Measurements from ENCODE around the gene NUDT2.
"Not testable (repeated sequence)": the region's sequence is repeated elsewhere in the genome, so short reads cannot be mapped to it uniquely, and the experiment has no call there.

NUDT2 gene
- 19.3 to 20.0 reads per million in 2 donors for total RNA-seq

DNA sequence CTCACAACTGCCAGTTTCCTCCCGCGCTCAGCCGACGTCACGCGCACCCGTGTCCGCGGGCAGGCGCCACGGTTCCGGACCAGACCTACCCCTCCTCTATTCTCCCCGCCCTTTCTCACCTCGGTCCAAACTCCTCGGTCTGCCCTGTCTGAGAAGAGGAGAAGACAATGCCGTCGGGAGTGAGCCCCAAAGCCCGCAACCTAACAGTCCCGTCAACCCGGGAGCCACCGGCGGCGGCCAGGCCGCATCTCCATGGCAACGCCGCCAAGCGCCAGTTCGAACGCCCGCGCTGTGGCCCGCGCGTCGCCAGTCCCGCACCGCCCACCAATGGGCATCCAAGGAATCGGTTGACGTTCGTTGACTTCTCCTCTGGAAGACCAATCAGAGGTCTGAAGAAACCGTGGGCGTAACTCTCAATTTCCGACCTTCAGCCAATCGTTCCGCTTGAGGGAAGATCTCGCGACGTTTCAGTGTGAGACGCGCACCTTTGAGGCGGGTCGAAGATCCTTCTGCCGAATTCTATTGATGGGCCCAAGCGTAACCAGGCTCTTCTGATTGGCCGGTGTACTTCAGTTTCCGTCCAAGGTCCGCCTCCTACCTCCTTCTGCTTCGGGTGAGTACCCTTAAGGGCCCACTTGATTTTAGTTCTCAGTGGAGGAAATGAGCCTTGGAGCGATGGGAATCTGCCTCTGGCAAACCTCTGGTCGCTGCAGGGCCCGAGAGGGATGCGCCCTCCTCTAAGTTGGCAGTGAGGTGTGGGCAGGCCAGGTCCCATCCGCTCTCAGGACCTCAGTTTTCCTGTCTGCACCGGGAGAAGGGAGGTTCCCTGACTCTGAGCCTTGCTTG lies at the start of gene NUDT2, which contains the start of gene KIF24:
Gene NUDT2, plus strand, starts transcription at position 583 of the 846 bp plus-strand sequence. CDS start 9,471 bp downstream, outside the sequence.
Gene KIF24, minus strand, starts transcription at position 282 of the 846 bp plus-strand sequence. CDS start 17,922 bp downstream, outside the sequence.
- DNase-seq, result peak; percentile 87

DNA sequence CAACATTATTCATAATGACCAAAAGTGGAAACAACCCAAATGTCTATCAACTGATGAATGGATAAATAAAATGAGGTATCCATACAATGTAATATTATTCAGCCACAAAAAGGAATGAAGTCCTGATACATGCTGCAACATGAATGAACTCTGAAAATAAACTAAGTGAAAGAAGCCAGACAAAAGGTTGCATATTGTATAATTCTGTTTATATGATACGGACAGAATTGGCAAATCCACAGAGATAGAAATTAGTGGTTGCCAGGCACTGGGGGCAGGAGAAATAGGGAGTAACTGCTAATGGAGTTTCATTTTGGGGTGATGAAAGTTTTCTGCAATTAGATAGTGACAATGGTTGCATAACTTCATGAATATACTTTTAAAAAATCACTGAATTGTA lies 47.3 kb upstream of the NUDT2 start:
- no peak for DNase-seq

DNA sequence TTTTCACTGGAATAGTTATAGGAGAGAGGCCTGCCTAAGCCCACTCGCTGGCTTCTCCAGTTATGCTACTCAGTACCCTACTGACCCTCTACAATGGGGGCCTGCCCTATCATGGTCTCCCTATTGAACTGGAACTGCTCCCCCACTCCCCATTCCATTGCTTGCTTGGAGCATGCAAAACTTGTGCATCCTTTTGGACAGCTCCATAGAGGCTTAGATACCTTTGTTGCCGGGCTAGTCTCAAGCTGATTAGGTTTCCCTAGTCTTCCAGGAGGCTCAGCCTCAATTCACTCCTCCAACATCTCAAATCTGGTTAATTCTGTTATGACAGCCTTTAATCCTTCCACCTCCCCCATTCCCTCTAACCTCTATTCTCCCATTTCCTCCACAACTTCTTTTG lies 40.2 kb upstream of the NUDT2 start:
- DNase-seq, result no peak

DNA sequence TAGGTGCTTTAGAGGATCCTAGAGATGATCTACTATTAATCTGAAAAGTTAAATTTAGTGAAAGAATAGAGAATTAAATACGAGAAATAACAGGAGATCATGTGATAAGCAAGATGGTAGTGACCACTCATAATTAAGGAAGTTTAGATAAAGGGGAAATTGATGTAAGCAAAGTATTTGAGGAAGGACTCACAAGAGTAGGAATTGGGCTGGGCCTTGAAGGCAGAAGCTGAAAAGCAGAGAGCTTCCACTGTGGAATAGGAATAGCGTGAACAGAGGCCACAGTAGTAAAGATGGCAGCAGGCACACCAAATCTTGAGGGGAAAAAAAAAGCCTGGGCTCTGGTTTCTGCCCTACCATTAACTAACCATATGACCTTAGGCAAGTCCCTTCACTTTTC lies 38.3 kb upstream of the NUDT2 start:
- no peak for DNase-seq

DNA sequence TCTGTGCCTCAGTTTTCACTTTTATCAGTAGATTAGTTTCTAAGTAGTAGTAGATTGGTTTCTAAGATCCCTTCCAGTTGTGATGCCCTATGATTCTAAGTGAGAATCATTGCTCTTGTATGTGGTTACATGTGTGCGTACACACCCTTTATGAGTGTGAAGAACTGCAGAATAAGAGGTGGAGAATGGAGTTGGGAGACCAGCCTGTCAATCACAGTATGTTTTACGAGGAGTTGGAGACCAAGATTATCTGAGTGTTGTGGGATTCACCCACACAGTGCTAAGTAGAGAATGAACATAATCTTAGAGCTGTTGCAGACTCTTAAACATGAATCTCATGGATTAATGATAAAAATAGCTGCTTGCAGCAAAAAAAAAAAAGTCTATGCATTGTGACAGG lies 37.9 kb upstream of the NUDT2 start:
- DNase-seq, result no peak

DNA sequence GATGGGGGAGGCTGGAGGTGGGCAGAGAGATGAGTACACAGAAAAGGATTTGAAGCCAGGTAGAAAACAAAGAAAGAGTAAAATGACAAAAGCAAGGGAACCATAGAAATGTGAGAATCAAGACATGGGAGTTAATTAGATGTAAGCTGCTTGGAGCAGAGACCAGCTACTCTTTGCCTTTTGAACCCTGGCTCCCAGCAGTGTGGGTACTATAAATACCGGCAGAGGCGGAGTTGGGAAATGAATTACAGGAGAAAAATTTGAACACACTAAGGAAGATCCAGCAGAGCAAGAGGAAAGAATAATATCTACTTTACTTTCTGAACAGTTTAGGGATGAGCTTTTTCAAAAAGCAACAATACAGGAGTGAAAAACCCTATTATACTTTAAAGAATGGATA lies 36.8 kb upstream of the NUDT2 start:
- no peak for DNase-seq

DNA sequence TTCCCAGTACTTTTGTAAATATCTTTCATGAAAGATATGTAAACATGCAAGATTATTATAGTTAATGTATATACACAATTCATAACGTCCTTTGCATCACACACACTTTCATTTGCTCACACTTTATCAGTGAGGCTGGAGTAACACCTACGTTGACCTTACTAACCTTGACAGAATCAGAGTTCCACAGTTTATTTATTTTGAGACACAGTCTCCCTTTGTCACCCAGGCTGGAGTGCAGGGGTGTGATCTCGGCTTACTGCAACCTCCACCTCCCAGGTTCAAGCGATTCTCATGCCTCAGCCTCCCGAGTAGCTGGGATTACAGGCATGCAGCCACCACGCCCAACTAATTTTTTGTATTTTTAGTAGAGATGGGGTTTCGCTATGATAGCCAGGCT lies 28.3 kb upstream of the NUDT2 start:
- DNase-seq, result not testable (repeated sequence)

DNA sequence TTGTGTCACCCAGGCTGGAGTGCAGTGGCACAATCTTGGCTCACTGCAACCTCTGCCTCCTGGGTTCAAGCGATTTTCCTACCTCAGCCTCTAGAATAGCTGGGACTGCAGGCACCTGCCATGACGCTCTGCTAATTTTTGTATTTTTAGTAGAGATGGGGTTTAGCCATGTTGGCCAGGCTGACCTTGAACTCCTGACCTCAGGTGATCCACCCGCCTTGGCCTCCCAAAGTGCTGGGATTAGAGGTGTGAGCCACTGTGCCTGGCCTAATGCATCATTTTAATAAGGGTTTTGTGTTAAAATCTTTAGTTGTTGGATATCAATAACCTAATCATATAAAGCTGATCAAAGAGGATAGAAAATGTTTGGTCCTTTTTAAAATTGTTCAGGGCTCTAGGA lies 21.1 kb upstream of the NUDT2 start:
- DNase-seq, result not testable (repeated sequence)

DNA sequence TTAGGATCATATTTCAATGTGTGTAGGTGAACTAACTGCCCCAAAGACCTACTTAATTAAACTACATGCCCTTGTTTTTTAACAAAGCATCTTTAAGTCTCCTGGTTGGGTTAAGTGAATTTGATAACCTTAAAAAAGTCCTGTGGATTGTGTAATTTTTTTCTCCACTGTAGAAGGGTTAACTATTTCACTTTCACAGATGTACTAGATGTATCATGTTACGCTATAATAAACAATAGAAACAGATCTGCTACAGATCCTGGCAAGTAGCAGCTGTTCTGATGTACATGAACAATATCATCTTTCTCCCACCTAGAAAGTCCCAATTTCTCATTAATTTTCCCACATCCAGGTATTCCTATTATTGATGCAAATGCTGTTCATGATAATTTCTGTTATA lies 19.2 kb upstream of the NUDT2 start:
- no peak for DNase-seq

DNA sequence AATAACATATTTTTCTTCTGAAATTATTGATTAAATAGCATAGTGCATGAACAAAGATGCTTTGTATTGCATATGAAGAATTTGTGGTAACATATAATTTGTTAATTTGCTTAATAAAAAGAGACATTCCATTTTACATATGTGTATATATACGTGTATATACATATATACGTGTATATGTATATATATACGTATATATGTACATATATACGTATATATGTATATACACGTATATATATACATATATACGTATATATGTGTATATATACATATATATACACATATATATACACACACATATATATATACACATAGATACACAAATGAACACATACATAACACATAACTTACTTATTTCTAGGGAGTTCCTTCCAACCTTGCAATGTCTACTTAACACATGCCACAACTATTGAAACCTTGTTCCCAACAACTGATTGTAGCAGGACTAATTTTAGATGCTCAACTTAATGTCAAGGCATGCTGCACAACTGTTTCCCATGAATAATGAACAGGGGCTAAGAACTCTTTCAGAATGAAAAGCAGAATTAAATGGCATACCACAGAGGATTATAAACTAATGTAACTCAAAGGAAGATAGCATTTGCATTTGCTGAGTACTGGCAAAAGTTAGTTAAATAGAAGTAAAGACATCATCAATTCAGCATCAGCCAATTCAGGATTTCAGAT lies 17.7 kb upstream of the NUDT2 start:
- DNase-seq, result no peak

DNA sequence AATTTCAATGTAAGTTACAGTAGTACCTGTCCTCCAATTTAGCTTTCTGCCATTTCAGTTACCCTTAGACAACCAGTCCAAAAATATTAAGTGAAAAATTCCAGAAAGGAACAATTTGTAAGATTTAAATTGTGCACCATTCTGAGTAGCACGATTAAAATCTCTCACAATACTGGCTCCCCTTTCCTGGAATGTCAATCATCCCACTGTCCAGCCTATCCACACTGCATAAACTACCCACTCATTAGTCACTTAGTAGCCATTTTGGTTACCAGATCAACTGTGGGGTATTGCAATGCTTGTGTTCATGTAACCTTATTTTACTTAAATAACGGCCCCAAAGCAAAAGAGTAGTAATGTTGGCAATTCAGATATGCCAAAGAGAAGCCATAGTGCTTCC lies 11.9 kb upstream of the NUDT2 start:
- DNase-seq, result no peak

DNA sequence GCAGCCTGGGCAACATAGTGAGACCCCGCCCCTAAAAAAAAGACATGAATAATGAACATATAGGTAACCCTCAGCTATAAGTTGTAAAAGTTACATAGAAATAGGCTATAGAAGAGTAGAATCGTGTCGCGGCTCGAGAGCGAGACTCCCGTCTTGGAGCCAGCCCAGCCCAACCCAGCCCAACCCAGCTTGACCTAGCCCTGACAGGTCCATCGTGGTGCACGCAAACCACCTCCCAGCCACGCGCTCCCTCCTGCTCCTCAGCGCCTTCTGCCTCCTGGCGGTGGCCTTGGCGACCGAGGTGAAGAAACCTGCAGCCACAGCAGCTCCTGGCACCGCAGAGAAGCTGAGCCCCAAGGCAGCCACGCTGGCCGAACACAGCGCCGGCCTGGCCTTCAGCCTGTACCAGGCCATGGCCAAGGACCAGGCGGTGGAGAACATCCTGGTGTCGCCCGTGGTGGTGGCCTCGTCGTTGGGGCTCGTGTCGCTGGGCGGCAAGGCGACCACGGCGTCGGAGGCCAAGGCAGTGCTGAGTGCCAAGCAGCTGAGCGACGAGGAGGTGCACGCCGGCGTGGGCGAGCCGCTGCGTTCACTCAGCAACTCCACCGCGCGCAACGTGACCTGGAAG lies 11.1 kb upstream of the NUDT2 start:
- no peak for DNase-seq

DNA sequence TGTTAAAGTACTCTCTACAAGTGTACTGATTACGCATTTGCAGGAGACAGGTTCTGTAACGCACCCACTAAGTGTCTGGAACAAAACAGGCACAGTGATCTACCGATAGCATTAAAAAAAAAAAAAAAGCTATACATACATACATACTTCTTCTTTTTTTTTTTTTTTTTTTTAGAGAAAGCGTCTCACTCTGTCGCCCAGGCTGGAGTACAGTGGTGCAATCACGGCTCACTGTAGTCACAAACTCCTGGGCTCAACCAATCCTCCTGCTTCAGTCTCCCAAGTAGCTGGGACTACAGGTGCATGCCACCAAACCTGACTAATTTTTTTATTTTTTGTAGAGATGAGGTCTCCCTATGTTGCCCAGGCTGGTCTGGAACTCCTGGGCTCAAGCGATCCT lies 7.9 kb upstream of the NUDT2 start:
- no peak for DNase-seq

DNA sequence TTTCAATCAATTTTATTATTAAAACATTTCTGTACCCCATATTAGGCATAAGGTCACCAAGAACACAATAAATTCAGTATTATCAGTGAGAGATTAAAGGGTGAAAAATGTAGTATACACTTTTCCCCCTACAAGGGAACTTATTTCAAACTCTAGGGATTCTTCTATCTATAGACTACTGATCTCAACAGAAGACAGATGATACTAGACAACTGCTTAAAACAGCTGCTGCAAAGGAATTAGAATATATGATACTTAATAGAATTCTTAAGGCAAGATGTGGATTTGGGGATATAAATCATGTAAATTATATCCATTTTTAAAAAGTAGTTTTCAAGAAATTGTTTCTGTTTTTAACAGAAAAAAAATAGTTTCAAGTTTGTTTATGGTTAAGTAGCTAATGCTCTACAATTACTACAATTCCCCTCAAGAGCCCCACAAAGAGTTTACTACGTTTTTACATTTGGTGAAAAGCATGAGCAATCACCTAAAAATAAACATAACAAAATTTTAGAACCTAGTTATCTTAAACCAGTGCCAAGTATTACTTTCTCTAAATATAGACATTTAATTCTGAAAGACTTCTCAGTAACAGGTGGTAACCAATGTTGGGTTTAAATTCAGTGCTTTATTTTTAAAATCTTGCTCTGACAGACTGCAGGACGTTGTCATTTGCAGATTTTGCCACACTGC lies 6.3 kb upstream of the NUDT2 start:
- DNase-seq, result no peak

DNA sequence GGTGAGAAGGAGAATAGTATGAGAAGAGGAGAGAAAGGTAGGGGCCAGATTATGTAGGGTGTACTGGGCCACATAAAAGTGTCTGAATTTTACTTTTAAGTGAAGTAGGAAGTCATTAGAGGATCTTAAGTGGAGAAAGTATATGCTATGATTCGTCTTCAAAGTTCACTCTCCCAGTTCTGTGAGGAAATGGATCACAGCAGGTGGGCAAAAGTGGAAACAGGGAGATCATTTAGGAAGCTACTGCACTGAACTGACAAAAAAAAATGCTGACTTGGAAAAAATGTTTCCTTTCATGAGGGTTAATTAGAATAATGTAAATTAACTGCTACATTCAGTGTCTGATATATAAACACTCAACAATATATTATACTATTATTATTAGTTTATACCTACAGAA lies 2.7 kb upstream of the NUDT2 start:
- DNase-seq, result no peak

DNA sequence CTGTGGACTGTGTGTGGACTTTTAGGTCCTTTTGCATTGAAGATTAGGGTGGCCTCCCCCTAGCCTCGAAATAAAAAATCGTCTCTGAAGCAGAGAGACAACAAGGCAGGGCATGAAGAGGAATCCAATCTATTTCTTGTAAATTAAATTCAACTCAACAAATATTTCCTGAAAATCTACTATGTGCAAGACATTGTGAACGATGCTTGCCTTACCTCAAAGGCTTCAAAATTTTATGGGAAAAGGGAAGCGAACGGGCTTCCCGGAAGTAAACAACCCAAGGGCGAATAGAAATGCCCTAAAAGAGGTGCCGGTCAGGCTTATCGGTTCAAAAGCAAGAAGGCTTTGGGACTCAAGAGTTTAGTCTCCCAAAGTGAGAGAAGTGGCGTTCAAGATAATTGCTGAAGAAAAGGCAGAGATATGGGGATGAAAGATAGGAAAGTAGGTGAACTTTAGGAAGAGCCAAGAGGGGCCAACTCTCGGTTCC lies 826 bp upstream of the NUDT2 start:
- no peak for DNase-seq

DNA sequence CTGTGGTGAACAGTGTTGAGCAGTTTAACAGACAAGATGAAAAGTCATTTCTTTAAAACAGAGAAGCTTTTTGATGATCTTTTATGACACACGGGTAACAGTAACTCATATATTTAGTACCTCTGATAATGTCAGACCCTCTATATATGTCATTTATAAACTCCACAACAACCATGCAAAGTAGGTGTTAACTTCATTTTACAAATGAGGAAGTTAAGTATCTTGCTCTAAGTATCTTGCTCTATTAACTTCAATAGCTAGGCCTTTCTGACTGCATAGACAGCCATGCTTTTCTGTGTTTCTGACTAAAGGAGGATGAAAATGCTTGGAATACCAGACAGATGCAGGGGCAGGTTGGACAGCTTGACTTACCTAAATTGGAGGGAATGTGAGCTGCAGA lies 1.8 kb downstream of the NUDT2 start:
- DNase-seq, result no peak

DNA sequence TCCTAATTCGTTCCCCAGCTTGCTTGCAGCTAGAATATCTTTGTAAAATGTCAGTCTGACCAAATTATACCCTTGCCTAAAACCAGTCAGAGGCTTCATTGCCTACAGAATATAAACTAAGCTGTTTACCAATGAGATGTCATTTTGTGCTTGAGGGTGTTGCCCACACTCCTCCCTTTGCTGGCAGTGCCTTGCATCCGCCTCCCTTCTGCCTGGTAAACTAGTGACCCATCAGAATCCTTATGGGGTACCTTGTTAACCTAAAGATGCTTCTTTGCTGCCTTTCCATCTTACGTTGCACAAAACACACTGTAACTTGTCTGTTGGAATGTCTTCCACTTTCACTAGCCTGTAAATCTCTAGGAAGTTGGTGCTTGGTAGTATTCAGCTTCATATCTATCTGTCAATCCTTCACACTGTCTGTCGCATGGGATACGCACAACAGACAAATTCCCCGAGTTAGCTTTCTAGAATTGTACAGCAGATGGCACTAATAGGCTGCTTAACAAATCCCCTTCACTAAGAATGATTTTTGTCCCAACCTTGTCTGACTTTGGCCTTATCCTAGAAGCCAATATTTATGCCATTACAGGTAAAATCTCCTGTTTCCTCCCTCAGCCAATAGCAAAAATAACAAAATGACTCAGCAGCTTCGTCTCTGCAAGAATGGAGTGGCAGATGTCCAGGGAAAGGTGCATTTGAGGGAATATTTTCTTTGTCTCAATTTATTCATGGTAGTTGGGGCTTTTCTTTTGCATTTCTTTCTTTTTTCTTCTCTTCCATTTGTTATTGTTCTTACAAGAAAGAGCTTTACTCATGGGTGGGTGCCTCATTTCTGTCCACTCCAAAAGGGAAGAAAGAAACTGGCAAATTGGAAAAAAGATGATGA lies 3.0 kb downstream of the NUDT2 start:
- no peak for DNase-seq

DNA sequence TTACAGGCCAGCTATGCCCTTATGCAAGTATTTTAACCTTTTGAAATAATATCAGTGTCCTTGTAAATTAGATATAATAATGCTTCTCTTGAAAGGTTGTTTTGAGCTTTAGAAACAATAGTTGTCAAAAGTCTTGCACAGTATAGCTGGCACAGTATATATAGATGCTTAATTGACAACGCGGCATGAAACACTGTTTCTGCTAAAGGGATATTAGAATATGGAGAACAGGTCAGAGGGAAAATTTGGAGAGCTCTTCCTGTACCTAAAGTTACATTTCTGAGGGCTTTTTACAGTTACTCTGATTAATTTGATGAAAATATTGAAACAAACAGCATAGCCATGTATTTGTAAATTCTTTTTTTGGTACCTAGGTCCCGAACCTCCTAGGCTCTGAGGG lies 4.5 kb downstream of the NUDT2 start:
- DNase-seq, result no peak

DNA sequence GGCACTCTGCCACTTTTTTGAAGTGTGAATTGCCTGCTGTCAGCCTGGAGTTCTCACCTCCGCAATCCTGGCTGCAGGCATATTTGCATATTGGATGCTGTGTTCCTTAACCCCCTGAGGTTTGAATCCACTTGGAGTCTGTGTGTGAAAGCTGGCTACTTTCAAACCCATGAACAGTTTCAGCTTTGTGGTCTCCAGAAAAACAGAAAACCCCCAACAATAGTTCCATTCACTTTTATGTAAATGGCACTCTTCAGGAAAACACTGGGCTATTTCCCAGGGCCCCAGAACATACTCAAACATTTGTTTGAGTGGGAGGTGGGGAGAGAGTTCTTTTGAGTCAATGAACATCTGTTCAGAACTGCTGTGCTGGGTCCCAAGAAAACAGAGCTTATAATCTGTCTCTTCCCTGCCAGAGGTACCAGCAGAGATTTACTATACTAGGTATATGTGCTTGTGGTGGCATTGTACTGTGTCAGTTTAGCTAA lies 5.0 kb downstream of the NUDT2 start:
- no peak for DNase-seq

DNA sequence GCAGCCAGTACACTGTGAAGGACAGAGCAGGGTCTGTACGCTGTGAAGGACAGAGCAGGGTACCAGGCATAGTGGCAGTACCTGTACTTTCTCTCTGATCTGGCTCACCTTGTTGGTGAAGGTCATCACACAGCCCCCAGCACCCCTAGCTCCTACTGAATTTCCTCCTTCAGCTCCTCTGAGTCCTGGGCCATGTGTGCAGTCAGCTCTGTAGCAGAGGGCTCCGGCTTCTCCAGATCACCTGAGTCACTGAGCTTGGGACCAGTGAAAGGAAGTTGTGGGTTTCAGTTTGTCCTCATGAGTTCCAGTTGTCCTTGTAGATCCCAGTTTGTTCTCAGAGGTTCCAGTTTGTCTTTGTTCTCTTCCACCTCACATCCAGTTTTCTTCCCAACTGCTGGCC lies 5.5 kb downstream of the NUDT2 start:
- no peak for DNase-seq

DNA sequence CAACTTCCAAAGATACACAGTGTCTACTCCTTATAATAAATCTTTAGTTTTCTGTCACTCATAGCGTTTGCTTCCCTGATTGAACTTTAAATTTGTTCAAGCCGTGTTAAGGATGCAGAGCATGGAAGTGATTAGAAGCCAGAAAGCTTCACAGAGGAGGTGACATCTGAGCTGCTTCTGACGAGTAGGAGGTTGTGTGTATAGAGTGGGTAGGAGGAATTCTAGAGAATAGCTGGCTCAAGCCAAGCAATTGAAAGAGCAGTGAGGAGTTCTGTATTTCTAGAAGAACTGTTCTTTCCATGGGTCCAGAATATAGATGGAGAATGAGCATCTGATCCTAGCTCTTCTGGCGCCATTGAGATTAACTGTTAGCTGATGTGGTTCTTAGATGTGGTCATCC lies 6.0 kb downstream of the NUDT2 start:
- no peak for DNase-seq

Data from activated gamma-delta T cell (primary cell).